WI38 (cell line): ENCODE data around the gene MPC2.

Source experiments
- H3K4me3 ChIP-seq: 2 replicates; pipeline ENCODE4 v1.5.1; 2011; ENCODE audit warnings: low read depth, mild to moderate bottlenecking, control low read depth, low read length
- TF ChIP-seq, protein P1 (sequence below): IDR thresholded peaks from 2 replicates; pipeline ENCODE4 v1.5.1; 2012; ENCODE audit warnings: low read depth, mild to moderate bottlenecking, control low read depth, low read length

The MPC2 gene

DNA sequence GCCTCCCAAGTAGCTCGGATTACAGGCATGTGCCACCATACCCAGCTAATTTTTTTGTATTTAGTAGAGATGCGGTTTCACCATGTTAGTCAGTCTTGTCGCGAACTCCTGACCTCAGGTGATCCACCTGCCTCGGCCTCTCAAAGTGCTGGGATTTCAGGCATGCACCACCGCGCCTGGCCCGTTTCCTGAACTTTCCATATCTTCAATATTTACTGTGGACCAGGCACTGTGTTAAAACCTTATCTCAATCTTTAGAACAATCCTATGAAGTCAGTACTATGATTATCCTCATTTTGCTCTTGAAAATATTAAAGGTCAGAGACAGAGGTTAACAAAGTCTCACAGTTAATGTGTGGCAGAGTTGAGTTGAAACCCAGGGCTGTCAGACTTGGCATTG is 21.3 kb downstream of the MPC2 start:
- TF ChIP-seq, protein P1, sequence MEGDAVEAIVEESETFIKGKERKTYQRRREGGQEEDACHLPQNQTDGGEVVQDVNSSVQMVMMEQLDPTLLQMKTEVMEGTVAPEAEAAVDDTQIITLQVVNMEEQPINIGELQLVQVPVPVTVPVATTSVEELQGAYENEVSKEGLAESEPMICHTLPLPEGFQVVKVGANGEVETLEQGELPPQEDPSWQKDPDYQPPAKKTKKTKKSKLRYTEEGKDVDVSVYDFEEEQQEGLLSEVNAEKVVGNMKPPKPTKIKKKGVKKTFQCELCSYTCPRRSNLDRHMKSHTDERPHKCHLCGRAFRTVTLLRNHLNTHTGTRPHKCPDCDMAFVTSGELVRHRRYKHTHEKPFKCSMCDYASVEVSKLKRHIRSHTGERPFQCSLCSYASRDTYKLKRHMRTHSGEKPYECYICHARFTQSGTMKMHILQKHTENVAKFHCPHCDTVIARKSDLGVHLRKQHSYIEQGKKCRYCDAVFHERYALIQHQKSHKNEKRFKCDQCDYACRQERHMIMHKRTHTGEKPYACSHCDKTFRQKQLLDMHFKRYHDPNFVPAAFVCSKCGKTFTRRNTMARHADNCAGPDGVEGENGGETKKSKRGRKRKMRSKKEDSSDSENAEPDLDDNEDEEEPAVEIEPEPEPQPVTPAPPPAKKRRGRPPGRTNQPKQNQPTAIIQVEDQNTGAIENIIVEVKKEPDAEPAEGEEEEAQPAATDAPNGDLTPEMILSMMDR: no peak

DNA sequence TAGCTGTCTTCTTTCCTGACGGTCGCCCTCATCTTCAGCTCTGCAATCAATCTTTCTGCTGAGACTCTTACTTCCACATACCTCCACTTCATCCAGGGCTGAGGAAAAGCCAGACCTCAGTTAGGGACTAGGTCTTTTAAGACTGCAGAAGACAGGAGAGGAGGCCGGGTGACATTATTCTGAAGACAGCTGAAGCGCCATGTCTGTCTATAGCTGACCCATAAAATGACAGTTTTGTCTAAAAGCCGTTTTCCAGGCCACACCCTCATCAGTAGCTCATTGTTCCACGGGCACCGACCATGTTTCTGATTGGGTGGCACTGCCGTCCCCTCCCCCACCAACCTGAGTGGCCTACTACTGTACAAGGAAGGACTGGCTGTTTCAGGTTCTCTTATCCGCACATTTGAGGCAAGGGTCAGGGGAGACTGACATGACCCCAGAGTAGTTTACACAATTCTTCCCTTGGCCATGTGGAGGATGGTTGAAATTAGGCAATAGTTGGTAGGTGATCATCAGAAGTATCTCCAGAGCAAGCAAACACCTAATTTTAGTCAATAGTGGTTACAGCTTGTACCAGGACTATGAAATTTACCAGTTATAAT is 22.9 kb downstream of the MPC2 start, which contains the start of gene ADCY10:
Gene ADCY10, minus strand, starts transcription at position 240 of the 602 bp plus-strand sequence. CDS start 8,994 bp downstream, outside the sequence.
- TF ChIP-seq, protein P1: no peak

More for the DNA sequence above, 21.3 kb downstream of the MPC2 start:
- no peak overlapping the region for H3K4me3 ChIP-seq

DNA sequence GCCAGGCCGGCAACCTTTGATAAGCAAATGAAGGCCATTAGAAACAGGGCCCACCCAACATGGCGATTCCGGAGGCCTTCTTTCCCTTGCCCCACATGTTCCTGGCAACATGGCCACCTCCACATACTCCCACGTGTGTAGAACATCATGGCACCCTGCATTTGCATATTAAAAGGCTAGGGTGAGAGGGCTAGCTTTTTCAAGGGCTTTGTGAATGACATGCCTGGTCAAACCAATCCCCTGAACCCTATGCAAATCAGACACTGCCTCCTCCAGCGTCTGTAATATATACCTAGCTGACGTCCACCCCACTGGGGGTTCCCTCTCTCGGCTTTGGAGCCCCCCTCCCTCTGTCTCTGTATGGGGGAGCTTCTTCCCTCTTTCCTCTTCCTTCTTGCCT is 24.6 kb downstream of the MPC2 start:
- no peak overlapping the region for H3K4me3 ChIP-seq
- TF ChIP-seq, protein P1: no peak

More for the DNA sequence above, 22.9 kb downstream of the MPC2 start, which contains the start of gene ADCY10:
- H3K4me3 ChIP-seq: no peak within 1 kb of the TSS

DNA sequence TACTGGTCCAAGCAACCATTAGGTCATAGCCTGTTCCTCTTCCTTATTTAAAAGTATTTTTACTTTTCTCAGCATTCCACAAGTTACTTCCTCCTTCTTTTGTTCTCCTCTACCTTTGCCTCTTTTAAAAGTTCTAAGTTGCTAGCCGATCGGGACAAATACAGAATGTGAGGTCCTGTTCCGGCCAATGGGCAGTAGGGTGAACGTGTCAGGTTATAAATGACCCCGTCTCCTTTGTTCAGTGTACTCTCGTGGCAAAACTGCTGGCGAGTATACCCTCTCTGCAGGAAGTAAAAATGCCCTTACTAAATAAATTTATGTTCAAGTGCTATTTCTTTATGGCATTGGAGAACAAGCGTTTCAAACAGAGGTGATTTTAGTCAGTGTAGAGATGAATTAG is 25.5 kb downstream of the MPC2 start:
- TF ChIP-seq, protein P1: no peak

DNA sequence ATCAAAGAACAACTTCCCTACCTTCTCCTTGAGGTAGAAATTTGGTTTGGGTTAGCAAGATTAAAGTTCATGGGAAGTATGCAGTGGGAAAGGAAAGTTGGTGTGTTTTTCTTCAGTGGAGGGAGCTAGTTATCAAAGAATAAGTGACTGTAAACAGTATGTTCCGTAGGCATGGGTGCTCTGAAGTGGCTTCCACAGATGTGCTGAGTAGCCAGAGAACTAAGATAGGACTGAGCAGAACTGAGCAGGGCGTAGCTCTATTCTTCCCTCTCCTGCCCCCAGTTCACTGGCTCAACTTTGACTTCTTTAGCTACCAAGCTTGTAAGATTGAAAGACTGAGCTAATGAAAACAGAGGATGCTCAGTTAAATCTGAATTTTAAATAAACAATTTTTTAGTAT is 26.3 kb downstream of the MPC2 start:
- TF ChIP-seq, protein P1: no peak
- no peak overlapping the region for H3K4me3 ChIP-seq

More for the DNA sequence above, 25.5 kb downstream of the MPC2 start:
- H3K4me3 ChIP-seq: no peak overlapping the region

DNA sequence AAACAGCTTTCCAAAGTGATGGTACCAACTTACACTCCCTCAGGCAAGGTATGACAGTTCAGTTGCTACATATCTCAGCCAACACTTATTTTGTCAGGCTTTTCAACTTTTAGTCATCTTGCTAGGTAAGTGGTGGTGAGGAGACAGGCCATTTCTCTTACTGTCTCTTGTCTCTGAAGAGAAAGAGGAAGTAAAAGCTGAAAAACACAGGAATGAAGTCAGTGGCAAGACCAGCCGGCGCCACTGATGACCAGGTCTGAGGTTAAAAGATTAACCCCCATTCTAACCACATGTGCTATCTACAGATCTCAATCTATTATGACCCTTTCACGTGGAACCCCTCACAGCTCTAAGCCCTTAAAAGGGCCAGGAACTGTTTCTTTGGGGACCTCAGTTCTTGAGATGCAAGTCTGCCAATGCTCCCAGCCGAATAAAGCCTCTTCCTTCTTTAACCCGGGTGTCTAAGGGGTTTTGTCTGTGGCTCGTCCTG is 27.1 kb downstream of the MPC2 start:
- no peak overlapping the region for H3K4me3 ChIP-seq
- TF ChIP-seq, protein P1: no peak

DNA sequence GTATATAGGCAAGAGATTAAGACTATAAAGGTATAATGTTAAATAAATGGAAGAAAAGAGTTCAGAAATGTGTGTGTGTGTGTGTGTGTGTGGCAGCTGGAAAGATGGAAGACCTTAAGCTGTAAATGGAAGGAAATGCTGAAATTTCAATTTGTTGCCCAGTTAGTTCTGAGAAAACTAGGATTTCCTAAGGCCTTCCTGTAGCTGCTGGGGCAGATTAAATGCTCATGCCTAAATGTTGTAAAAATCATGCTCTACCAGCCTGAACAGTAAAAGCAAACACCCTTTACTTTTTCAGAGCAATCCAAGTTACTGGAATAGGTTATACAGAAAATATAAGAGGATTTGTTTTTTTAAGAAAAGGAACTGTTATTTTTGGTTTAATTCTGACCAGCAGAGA is 31.2 kb downstream of the MPC2 start:
- TF ChIP-seq, protein P1: no peak
- H3K4me3 ChIP-seq: no peak overlapping the region
